ENCODE measurements around the gene FAM240B. TPM values are rescaled to one million over a fixed set of nuclear protein-coding genes. Genes with fewer than 3 reads are reported as not detected.

The FAM240B gene
- polyA plus RNA-seq, 3 donors: 0.17 TPM; not detected in 2

GRCh38 chr9:38671748-38672147 is 48.2 kb downstream of the FAM240B start:
- no peak for DNase-seq (ENCODE audit: low read depth in 3 of 3, low spot score in 2 of 3)

- DNase-seq (ENCODE audit: low read depth in 3 of 3, low spot score in 2 of 3): no peak
These were observed 48.6 kb downstream of the FAM240B start for GRCh38 chr9:38671372-38671731.

- no peak for DNase-seq (ENCODE audit: low read depth in 3 of 3, low spot score in 2 of 3)
These were observed 49.2 kb downstream of the FAM240B start for GRCh38 chr9:38670542-38671371.

GRCh38 chr9:38668791-38669466 is 51.0 kb downstream of the FAM240B start:
- no peak for DNase-seq (ENCODE audit: low read depth in 3 of 3, low spot score in 2 of 3)

- no peak for DNase-seq (ENCODE audit: low read depth in 3 of 3, low spot score in 2 of 3)
These were observed 57.0 kb downstream of the FAM240B start for GRCh38 chr9:38662763-38663593.

GRCh38 chr9:38659538-38659937 is 60.4 kb downstream of the FAM240B start:
- DNase-seq (ENCODE audit: low read depth in 3 of 3, low spot score in 2 of 3): no peak

- no peak for DNase-seq (ENCODE audit: low read depth in 3 of 3, low spot score in 2 of 3)
These were observed 63.0 kb downstream of the FAM240B start for GRCh38 chr9:38656896-38657295.

- no peak for DNase-seq (ENCODE audit: low read depth in 3 of 3, low spot score in 2 of 3)
These were observed 67.4 kb downstream of the FAM240B start for GRCh38 chr9:38652486-38652885.

- DNase-seq (ENCODE audit: low read depth in 3 of 3, low spot score in 2 of 3): no peak
These were observed 67.9 kb downstream of the FAM240B start for GRCh38 chr9:38652044-38652443.

GRCh38 chr9:38651400-38652042 is 68.4 kb downstream of the FAM240B start:
- no peak for DNase-seq (ENCODE audit: low read depth in 3 of 3, low spot score in 2 of 3)

GRCh38 chr9:38650564-38650963 is 69.4 kb downstream of the FAM240B start:
- DNase-seq (ENCODE audit: low read depth in 3 of 3, low spot score in 2 of 3): no peak

GRCh38 chr9:38649731-38650363 is 70.1 kb downstream of the FAM240B start:
- no peak for DNase-seq (ENCODE audit: low read depth in 3 of 3, low spot score in 2 of 3)

- no peak for DNase-seq (ENCODE audit: low read depth in 3 of 3, low spot score in 2 of 3)
These were observed 75.3 kb downstream of the FAM240B start for GRCh38 chr9:38644601-38645000.

Other genes starting within 250 kb of the FAM240B start
- gene ANKRD18A, start 99.5 kb downstream of the FAM240B start, polyA plus RNA-seq (ENCODE audit: insufficient read length in 3 of 3): 1 to 10 TPM; 3.2 to 3.5 (median 3.4) TPM

Data from right renal cortex interstitium (tissue), 3 donors.